Peyer's patch (tissue), 4 donors: ENCODE results near the gene GLTPD2. TPM values are rescaled to one million over a fixed set of nuclear protein-coding genes. Genes with fewer than 3 reads are reported as not detected.

Source experiments
- DNase-seq, 3 donors: peaks; one replicate each; pipeline ENCODE4 v3.0.0-alpha.2; 2017 to 2019
- H3K27ac ChIP-seq, 4 donors: fragments of 200-600 bp; sonication (generic); one replicate each; pipeline ENCODE4 v1.5.1; 2016 to 2019
- H3K27me3 ChIP-seq, 2 donors: fragments of 200-600 bp; sonication (generic); one replicate each; pipeline ENCODE4 v1.5.1; 2019
- H3K36me3 ChIP-seq, 3 donors: fragments of 200-600 bp; sonication (generic); one replicate each; pipeline ENCODE4 v1.5.1; 2016 to 2019
- H3K4me1 ChIP-seq, 4 donors: fragments of 200-600 bp; sonication (generic); one replicate each; pipeline ENCODE4 v1.5.1; 2016 to 2019
- H3K4me3 ChIP-seq, 4 donors: fragments of 200-600 bp; sonication (generic); 1 replicate in 3 of 4; 2 replicates in 1 of 4; pipeline ENCODE4 v1.5.1; 2016 to 2019; ENCODE audit warnings: mild to moderate bottlenecking in 1 of 4
- H3K9me3 ChIP-seq, 4 donors: fragments of 200-600 bp; sonication (generic); one replicate each; pipeline ENCODE4 v1.5.1; 2016 to 2019; ENCODE audit warnings: mild to moderate bottlenecking in 1 of 4
- CTCF ChIP-seq, 6 experiments: fragments of 450-650 bp in 4 of 6; fragments of 200-600 bp in 2 of 6; sonication (generic) in 1 of 6; IDR thresholded peaks; one replicate each; pipeline ENCODE4 v1.5.1; 2017 to 2019; ENCODE audit warnings: antibody characterized with exemption in 6 of 6, mild to moderate bottlenecking in 3 of 6, moderate library complexity in 1 of 6
- POLR2A ChIP-seq, 2 donors: fragments of 450-650 bp; IDR thresholded peaks; one replicate each; pipeline ENCODE4 v1.5.1; 2017; ENCODE audit warnings: antibody characterized with exemption in 2 of 2, mild to moderate bottlenecking in 2 of 2, moderate library complexity in 2 of 2
- total RNA-seq, 4 donors: library from RNA; depleted of rRNA; stranded (reverse); fragments of >200 nt; gene quantifications; one replicate each; pipeline ENCODE4 v1.1.0, GENCODE V29; 2016

GLTPD2 gene
- total RNA-seq, 4 donors from 2014 or later: 5.4 to 28.2 (median 23.6) TPM; not detected in 1

DNA sequence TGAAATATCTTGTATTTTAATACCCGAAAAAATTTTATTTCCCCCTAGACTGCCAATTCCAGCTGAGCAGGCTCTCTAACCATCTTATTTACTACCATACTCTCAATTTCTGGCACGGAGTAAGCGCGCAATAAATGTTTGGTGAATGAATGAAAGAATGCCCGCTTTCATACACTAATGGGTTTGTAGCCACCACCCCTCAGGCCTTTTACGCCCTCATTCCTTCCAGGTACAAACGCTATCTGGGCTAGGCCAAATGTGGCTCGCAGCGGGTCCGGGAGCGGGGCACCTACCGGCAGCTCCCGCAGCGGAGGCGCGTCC lies 17.7 kb downstream of the GLTPD2 start:
- Histone ChIP-seq H3K4me3 (peak overlapping the region; percentile 68 to 95 (median 82)), H3K36me3 (no peaks in the 10 kb centered on the region), H3K27me3 (no peaks in the 10 kb centered on the region), H3K9me3 (no peaks in the 10 kb centered on the region), H3K27ac (peak overlapping the region in 3 of 4 donors; percentile 75 to 86 (median 82)), H3K4me1 (peaks cover 0 to 18% (median 4%) of the 10 kb centered on the region in 4 donors)
- no peak for TF ChIP-seq CTCF (IDR thresholded peaks at IDR 0.05)
- DNase-seq: no peak

GRCh38 chr17:4806777-4807604 lies 18.2 kb downstream of the GLTPD2 start, which contains the start of gene PLD2:
TSS of gene PLD2 (plus strand) at chr17:4807152. CDS start at chr17:4807773, 621 bp downstream.
- Histone ChIP-seq H3K36me3 (no peaks in the 10 kb centered on the region), H3K4me1 (peaks cover 0 to 18% (median 4%) of the 10 kb centered on the region in 4 donors), H3K27me3 (no peaks in the 10 kb centered on the region), H3K9me3 (no peaks in the 10 kb centered on the region), H3K27ac (peak within 1 kb of the TSS; percentile 60 to 86 (median 78)), H3K4me3 (peak within 1 kb of the TSS; percentile 68 to 95 (median 82))
- DNase-seq: peak; percentile 86 to 95 (median 93)
- peak in 2 of 6 experiments; percentile 17 to 24 for TF ChIP-seq CTCF (IDR thresholded peaks at IDR 0.05)
- peak; percentile 5 to 44 for TF ChIP-seq POLR2A (IDR thresholded peaks at IDR 0.05)

- Histone ChIP-seq H3K4me3 (peak overlapping the region; percentile 68 to 95 (median 82)), H3K36me3 (no peaks in the 10 kb centered on the region), H3K27ac (peak overlapping the region in 3 of 4 donors; percentile 75 to 86 (median 82)), H3K4me1 (peaks cover 0 to 18% (median 4%) of the 10 kb centered on the region in 4 donors), H3K27me3 (no peaks in the 10 kb centered on the region), H3K9me3 (no peaks in the 10 kb centered on the region)
- peak in 1 of 3 donors; percentile 51 for DNase-seq
- TF ChIP-seq CTCF (IDR thresholded peaks at IDR 0.05): no peak
- no peak for TF ChIP-seq POLR2A (IDR thresholded peaks at IDR 0.05)
Observed at GRCh38 chr17:4807605-4808377, 19.0 kb downstream of the GLTPD2 start.

GRCh38 chr17:4808378-4808767 lies 19.6 kb downstream of the GLTPD2 start:
- Histone ChIP-seq H3K4me1 (peaks cover 0 to 18% (median 4%) of the 10 kb centered on the region in 4 donors), H3K36me3 (no peaks in the 10 kb centered on the region), H3K27me3 (no peaks in the 10 kb centered on the region), H3K27ac (no peak overlapping the region), H3K9me3 (no peaks in the 10 kb centered on the region), H3K4me3 (no peak overlapping the region)
- TF ChIP-seq CTCF (IDR thresholded peaks at IDR 0.05): no peak
- TF ChIP-seq POLR2A (IDR thresholded peaks at IDR 0.05): no peak
- no peak for DNase-seq

DNA sequence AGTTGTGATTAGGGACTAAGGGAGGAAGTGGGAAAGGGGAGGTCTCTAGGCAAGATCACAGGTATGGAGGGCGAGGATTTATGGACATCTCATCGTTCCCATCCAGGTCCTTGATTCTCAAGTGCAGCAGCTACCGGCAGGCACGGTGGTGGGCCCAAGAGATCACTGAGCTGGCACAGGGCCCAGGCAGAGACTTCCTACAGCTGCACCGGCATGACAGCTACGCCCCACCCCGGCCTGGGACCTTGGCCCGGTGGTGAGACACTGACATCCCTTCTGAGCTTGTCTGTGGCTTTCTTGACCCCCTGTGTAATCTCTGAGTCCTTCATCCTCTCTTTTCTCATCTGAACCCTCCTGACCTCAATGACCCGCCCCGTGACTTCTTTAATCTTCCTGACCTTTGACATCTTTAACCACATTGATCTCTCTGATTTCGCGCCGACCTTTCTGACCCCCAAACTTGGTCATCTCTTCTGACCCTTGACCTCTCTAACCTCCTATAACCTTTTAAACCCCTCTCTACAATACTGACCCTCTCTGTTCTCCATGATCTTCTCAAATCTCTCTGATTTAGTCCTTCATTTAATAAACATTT lies 22.0 kb downstream of the GLTPD2 start:
- peaks cover 0 to 18% (median 4%) of the 10 kb centered on the region in 4 donors for H3K4me1 ChIP-seq
- H3K4me3 ChIP-seq: no peak overlapping the region
- H3K27me3 ChIP-seq: no peaks in the 10 kb centered on the region
- H3K27ac ChIP-seq: no peak overlapping the region
- TF ChIP-seq CTCF (IDR thresholded peaks at IDR 0.05) (no peak), POLR2A (IDR thresholded peaks at IDR 0.05) (no peak)
- H3K36me3 ChIP-seq: peaks cover 0 to 13% (median 0%) of the 10 kb centered on the region in 3 donors
- no peak for DNase-seq
- no peaks in the 10 kb centered on the region for H3K9me3 ChIP-seq
